Esophagus muscularis mucosa (tissue), 4 donors: ENCODE measurements around the gene SH3RF3. TPM values are rescaled to one million over a fixed set of nuclear protein-coding genes. Genes with fewer than 3 reads are reported as not detected.

Experiments
- DNase-seq: peaks from one replicate; pipeline ENCODE4 v3.0.0-alpha.2; 2017; ENCODE audit errors: extremely low spot score
- H3K27ac ChIP-seq, 4 donors: fragments of 200-600 bp; sonication (generic); replicated peaks in 1 of 4; 1 replicate in 3 of 4; 2 replicates in 1 of 4; pipeline ENCODE4 v1.5.1; 2016 to 2019; ENCODE audit warnings: mild to moderate bottlenecking in 1 of 4
- H3K27me3 ChIP-seq, 4 donors: fragments of 200-600 bp; sonication (generic); one replicate each; pipeline versions ENCODE4 v1.5.1 to v1.6.0; 2016 to 2019
- H3K36me3 ChIP-seq, 4 donors: fragments of 200-600 bp; sonication (generic); one replicate each; pipeline ENCODE4 v1.5.1; 2016 to 2019
- H3K4me1 ChIP-seq, 4 donors: fragments of 200-600 bp; sonication (generic); one replicate each; pipeline ENCODE4 v1.5.1; 2016 to 2019
- H3K4me3 ChIP-seq, 4 donors: fragments of 200-600 bp; sonication (generic); 1 replicate in 2 of 4; 2 replicates in 2 of 4; pipeline ENCODE4 v1.5.1; 2016 to 2019; ENCODE audit warnings: mild to moderate bottlenecking in 4 of 4, moderate library complexity in 1 of 4
- H3K9me3 ChIP-seq, 4 donors: fragments of 200-600 bp; sonication (generic); 1 replicate in 3 of 4; 2 replicates in 1 of 4; pipeline ENCODE4 v1.5.1; 2016 to 2019
- CTCF ChIP-seq, 3 experiments: fragments of 200-600 bp in 2 of 3; fragments of 450-650 bp in 1 of 3; sonication (generic) in 2 of 3; IDR thresholded peaks; one replicate each; pipeline ENCODE4 v1.5.1; 2017 to 2019; ENCODE audit warnings: antibody characterized with exemption in 3 of 3, mild to moderate bottlenecking in 2 of 3, moderate library complexity in 1 of 3
- EP300 ChIP-seq: sonication (generic); formaldehyde crosslinking; IDR thresholded peaks from one replicate; pipeline ENCODE4 v1.6.1; 2017; ENCODE audit warnings: antibody characterized with exemption
- POLR2A ChIP-seq: fragments of 450-650 bp; IDR thresholded peaks from one replicate; pipeline ENCODE4 v1.6.1; 2017; ENCODE audit warnings: antibody characterized with exemption, moderate library complexity, mild to moderate bottlenecking, low read depth
- POLR2AphosphoS5 ChIP-seq, 2 donors: sonication (generic); formaldehyde crosslinking; IDR thresholded peaks; one replicate each; pipeline ENCODE4 v1.6.1; 2017; ENCODE audit warnings: antibody characterized with exemption in 2 of 2
- WGBS: methylation state at CpG from one replicate; pipeline ENCODE4 v1.1.5; 2018; 5-methylcytosine and 5-hydroxymethylcytosine counted together
- intact Hi-C: fragments of 100-400 bp; cut with DNase I; formaldehyde crosslinking; loops from one replicate; pipeline ENCODE4 v1.15.1; 2023
- total RNA-seq, 4 donors: library from RNA; depleted of rRNA; stranded (reverse); fragments of >200 nt; gene quantifications; one replicate each; pipeline versions ENCODE4 v1.1.0 to v1.2.1, GENCODE V29; 2016

The SH3RF3 gene
- total RNA-seq, 4 donors from 2014 or later = 6.3 to 17.5 (median 11.3) TPM

- H3K27me3 ChIP-seq = no peaks in the 10 kb centered on the region
- 73% methylated on average over 7 of the region's 7 CpGs for WGBS
- peaks cover 0 to 31% (median 8%) of the 10 kb centered on the region in 4 donors for H3K36me3 ChIP-seq
- DNase-seq = no peak
- H3K4me3 ChIP-seq = no peak overlapping the region
- no peak overlapping the region for H3K27ac ChIP-seq
- no peaks in the 10 kb centered on the region for H3K9me3 ChIP-seq
- TF ChIP-seq POLR2AphosphoS5 (IDR thresholded peaks at IDR 0.05) (no peak), EP300 (no peak), CTCF (IDR thresholded peaks at IDR 0.05) (no peak), POLR2A (no peak)
- H3K4me1 ChIP-seq = peaks cover 0 to 5% (median 0%) of the 10 kb centered on the region in 4 donors
- intact Hi-C loops = no loop called here
Measured at GRCh38 chr2:109376115-109376514, 247.1 kb downstream of the SH3RF3 start.

- TF ChIP-seq POLR2AphosphoS5 (IDR thresholded peaks at IDR 0.05) (no peak), CTCF (IDR thresholded peaks at IDR 0.05) (no peak), POLR2A (no peak), EP300 (no peak)
- DNase-seq = no peak
- Histone ChIP-seq H3K4me1 (peaks cover 0 to 5% (median 0%) of the 10 kb centered on the region in 4 donors), H3K27ac (no peak overlapping the region), H3K27me3 (no peaks in the 10 kb centered on the region), H3K36me3 (peaks cover 0 to 27% (median 6%) of the 10 kb centered on the region in 4 donors), H3K4me3 (no peak overlapping the region), H3K9me3 (no peaks in the 10 kb centered on the region)
- intact Hi-C loops = no loop called here
- WGBS = 93% methylated on average over 13 of the region's 13 CpGs
Measured at GRCh38 chr2:109376796-109377495, 247.9 kb downstream of the SH3RF3 start.

GRCh38 chr2:109377976-109378375, 249.0 kb downstream of the SH3RF3 start:
- H3K27ac ChIP-seq = no peak overlapping the region
- 91% methylated on average over 7 of the region's 7 CpGs for WGBS

DNA sequence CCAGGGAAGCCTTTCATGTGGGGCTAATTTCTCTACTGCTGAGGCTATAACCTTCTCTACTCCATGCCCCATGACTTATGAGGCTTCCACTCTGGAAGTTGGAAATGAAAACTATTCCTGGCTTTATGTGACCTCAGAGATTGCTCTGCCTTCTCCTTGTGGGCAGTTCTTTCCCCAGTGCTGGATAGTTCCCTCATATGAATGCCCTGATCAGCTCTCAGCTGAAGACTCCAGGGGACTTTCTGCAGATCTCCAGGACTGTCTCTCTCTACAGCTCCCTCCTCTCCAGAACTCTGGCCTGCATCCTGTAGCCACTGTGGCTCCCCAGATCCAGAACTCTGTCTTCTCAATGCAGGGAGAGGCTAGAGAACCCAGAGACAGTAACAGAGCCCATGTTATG, 249.7 kb downstream of the SH3RF3 start:
- Histone ChIP-seq H3K4me1 (peaks cover 16 to 22% (median 16%) of the 10 kb centered on the region in 4 donors), H3K27me3 (no peaks in the 10 kb centered on the region), H3K27ac (no peak overlapping the region), H3K9me3 (no peaks in the 10 kb centered on the region), H3K36me3 (peaks cover 0 to 13% (median 2%) of the 10 kb centered on the region in 4 donors), H3K4me3 (no peak overlapping the region)
- TF ChIP-seq EP300 (no peak), CTCF (IDR thresholded peaks at IDR 0.05) (no peak), POLR2A (no peak), POLR2AphosphoS5 (IDR thresholded peaks at IDR 0.05) (no peak)
- intact Hi-C loops = no loop called here
- DNase-seq = no peak

More at GRCh38 chr2:109377976-109378375, 249.0 kb downstream of the SH3RF3 start:
- H3K36me3 ChIP-seq = peaks cover 0 to 17% (median 2%) of the 10 kb centered on the region in 4 donors
- no peak for DNase-seq
- no peaks in the 10 kb centered on the region for H3K9me3 ChIP-seq
- H3K4me1 ChIP-seq = peaks cover 9 to 15% (median 9%) of the 10 kb centered on the region in 4 donors
- H3K27me3 ChIP-seq = no peaks in the 10 kb centered on the region
- TF ChIP-seq POLR2A (no peak), EP300 (no peak), POLR2AphosphoS5 (IDR thresholded peaks at IDR 0.05) (no peak), CTCF (IDR thresholded peaks at IDR 0.05) (no peak)
- intact Hi-C loops = no loop called here
- no peak overlapping the region for H3K4me3 ChIP-seq
